C4-2B (cell line): ENCODE results near the gene THOC6.

ENCODE experiments used
- CTCF ChIP-seq: fragments of 450-650 bp; conservative IDR thresholded peaks from 2 replicates; pipeline ENCODE4 v1.5.1; 2017; ENCODE audit warnings: mild to moderate bottlenecking
- ZFX ChIP-seq: fragments of 450-650 bp; IDR thresholded peaks from 2 replicates; pipeline ENCODE4 v1.6.1; 2017

- no peak for TF ChIP-seq CTCF
- no peak for TF ChIP-seq ZFX
These were observed 15.7 kb upstream of the THOC6 start for GRCh38 chr16:3007957-3008689.
